Endometrial microvascular endothelial cells (primary cell): ENCODE results near the gene NBDY. TPM values are rescaled to one million over a fixed set of nuclear protein-coding genes. Genes with fewer than 3 reads are reported as not detected.

ENCODE experiments used
- in situ Hi-C: cut with HindIII; loops from 2 replicates; pipeline ENCODE4 v1.10.0; 2017; ENCODE audit warnings: low sequenced_read_pairs, low pct_unique_long_range_greater_than_20kb; ENCODE audit errors: inconsistent ontology term
- total RNA-seq: library from RNA; depleted of rRNA; stranded (reverse); fragments of >200 nt; gene quantifications from one replicate; pipeline ENCODE4 v1.2.3, GENCODE V29; 2015; ENCODE audit errors: inconsistent ontology term

Gene NBDY
- total RNA-seq, 1 donor from 2014 or later: 10.9 TPM

DNA sequence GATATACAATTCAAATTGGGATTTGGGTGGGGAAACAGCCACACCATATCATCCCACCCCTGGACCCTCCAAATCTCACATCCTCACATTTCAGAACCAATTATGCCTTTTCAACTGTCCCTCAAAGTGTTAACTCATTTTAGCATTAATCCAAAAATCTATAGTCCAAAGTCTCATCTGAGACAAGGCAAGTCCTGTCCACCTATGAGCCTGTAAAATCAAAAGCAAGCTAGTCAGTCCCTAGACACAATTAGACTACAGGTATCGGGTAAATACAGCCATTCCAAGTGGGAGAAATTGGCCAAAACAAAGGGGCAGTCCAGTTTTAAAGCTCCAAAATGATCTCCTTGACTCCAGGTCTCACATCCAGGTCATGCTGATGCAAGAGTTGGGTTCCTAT is 128.0 kb downstream of the NBDY start:
- in situ Hi-C loops: no loop called here

DNA sequence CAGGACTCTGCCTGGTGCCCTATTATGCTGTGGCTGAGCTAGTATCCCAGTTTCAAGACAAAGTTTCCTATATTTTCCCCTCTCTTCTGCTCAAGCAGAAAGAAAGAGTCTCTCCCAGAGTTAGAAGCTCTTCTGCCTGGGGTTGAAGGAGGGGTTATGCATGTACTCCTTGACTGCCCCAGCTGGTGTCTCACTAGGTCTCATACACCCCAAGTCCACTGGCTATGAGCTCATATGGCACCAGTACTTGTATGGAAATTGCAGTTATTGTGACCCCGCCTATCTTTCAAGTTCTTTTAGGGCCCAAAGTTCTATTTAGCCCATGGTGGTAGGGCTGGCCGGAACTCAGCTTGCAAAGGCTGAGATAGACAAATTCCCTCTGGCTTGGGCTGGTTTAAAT is 131.8 kb downstream of the NBDY start:
- in situ Hi-C loops: no loop called here

Other genes with a start within 250 kb of the NBDY start
- 21.5 TPM for gene UBQLN2, start 165.6 kb upstream of the NBDY start, total RNA-seq